ENCODE data around the gene CCDC34. TPM values are rescaled to one million over a fixed set of nuclear protein-coding genes. Genes with fewer than 3 reads are reported as not detected.

CCDC34 gene, protein sequence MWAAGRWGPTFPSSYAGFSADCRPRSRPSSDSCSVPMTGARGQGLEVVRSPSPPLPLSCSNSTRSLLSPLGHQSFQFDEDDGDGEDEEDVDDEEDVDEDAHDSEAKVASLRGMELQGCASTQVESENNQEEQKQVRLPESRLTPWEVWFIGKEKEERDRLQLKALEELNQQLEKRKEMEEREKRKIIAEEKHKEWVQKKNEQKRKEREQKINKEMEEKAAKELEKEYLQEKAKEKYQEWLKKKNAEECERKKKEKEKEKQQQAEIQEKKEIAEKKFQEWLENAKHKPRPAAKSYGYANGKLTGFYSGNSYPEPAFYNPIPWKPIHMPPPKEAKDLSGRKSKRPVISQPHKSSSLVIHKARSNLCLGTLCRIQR
- total RNA-seq (10 to 100 TPM; 22.4 to 23.0 TPM), polyA plus RNA-seq (2.3 TPM)

DNA sequence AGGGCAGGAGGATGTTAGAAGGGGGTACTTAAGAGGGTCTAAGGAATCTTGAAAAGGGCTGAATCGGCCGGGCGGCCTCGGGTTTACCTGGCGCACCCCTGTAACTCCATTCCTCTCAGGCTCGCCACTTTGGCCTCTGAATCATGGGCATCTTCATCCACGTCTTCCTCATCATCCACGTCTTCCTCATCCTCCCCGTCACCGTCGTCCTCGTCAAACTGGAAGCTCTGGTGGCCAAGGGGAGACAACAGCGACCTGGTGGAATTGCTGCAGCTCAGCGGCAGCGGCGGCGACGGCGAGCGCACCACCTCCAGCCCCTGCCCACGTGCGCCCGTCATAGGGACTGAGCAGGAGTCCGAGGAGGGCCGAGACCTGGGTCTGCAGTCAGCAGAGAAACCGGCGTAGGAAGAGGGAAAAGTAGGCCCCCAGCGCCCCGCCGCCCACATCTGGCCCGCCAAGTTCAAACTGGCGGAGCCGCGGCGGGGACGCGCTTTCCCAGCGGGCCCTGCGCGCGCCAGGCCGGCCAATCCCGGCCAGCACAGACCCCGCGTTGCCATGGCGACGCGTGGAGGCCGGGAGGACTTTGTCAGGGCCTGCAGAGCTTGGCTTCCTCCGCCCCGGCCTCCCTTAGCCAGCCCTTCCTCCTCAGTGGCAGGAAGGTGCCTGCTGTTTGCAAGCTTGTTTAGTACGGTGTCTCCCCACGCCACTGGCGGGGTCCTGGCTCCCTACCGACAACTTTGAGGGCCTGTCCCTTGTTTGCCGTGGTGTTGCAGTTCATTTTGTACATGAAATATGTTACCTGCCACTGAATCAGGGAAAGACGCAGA is at the start of gene CCDC34:
CCDC34 (minus strand) TSS at position 467 of the 827 bp plus-strand sequence; CDS start at position 446, 21 bp downstream.
- no peaks in the 10 kb centered on the region for H3K9me3 Mint-ChIP-seq
- no peaks in the 10 kb centered on the region for H3K27me3 ChIP-seq (ENCODE audit: insufficient read depth, low read length, poor library complexity, severe bottlenecking)

DNA sequence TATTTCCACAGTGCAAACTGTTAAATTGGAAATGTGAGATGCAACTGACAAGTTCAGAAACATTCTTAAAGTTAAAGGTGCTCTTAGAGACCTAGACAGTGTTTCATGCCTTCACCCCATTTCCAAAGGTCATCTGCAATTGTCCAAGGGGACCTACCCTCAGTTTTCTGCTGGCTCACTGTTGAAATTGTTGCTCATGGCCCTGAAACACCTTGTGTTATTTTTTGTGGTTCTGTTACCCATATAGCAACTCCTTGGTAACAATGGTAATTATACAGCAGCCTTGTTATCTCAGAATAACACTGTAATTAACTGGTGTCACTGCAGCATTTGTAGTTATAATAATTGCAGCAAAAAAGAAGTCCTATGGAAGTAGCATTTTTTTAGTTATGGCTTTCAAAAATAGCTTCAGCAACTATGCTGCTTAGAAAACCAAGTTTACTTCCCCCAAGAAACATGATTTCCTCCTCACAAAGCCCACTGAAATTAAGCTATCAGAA is 49.2 kb upstream of the CCDC34 start:
- H3K27me3 Mint-ChIP-seq = peaks cover 0 to 2% of the 10 kb centered on the region in 2 donors
- Histone ChIP-seq H3K4me3 (ENCODE audit: low read length) (no peak overlapping the region), H3K27me3 (ENCODE audit: insufficient read depth, low read length, poor library complexity, severe bottlenecking) (no peaks in the 10 kb centered on the region), H3K36me3 (ENCODE audit: insufficient read depth, low read length) (no peaks in the 10 kb centered on the region), H3K4me1 (ENCODE audit: insufficient read depth, low read length) (no peaks in the 10 kb centered on the region), H3K27ac (ENCODE audit: low read depth, low read length) (no peak overlapping the region), H3K9me3 (ENCODE audit: low read length) (no peaks in the 10 kb centered on the region)
- CTCF ChIA-PET = no interaction called here
- H3K9me3 Mint-ChIP-seq = no peaks in the 10 kb centered on the region
- H3K4me1 Mint-ChIP-seq = no peaks in the 10 kb centered on the region
- H3K36me3 Mint-ChIP-seq = peaks cover 0 to 1% (median 0%) of the 10 kb centered on the region in 3 donors
- no peak for DNase-seq
- no peak overlapping the region for H3K4me3 Mint-ChIP-seq
- POLR2A ChIA-PET = no interaction called here
- H3K27ac Mint-ChIP-seq = no peak overlapping the region

More for the DNA sequence above, at the start of gene CCDC34:
- H3K4me1 Mint-ChIP-seq = peaks cover 23 to 40% (median 24%) of the 10 kb centered on the region in 3 donors
- ChIA-PET CTCF (interaction anchor here (1.2 kb wide), 1 partner anchor 13 kb away, joined by 3 read pairs; no protein-coding TSS in a partner anchor), POLR2A (no interaction called here)
- Histone ChIP-seq H3K9me3 (ENCODE audit: low read length) (no peaks in the 10 kb centered on the region), H3K4me3 (ENCODE audit: low read length) (peak within 1 kb of the TSS; percentile 69), H3K27ac (ENCODE audit: low read depth, low read length) (peak within 1 kb of the TSS; percentile 51), H3K36me3 (ENCODE audit: insufficient read depth, low read length) (no peaks in the 10 kb centered on the region), H3K4me1 (ENCODE audit: insufficient read depth, low read length) (peaks cover 14% of the 10 kb centered on the region)
- peaks cover 0 to 2% (median 0%) of the 10 kb centered on the region in 3 donors for H3K36me3 Mint-ChIP-seq
- peak; percentile 82 to 94 (median 88) for DNase-seq
- H3K27me3 Mint-ChIP-seq = peaks cover 0 to 4% of the 10 kb centered on the region in 2 donors
- H3K27ac Mint-ChIP-seq = peak within 1 kb of the TSS; percentile 79 to 97 (median 90)
- H3K4me3 Mint-ChIP-seq = peak within 1 kb of the TSS; percentile 87 to 96 (median 93)

DNA sequence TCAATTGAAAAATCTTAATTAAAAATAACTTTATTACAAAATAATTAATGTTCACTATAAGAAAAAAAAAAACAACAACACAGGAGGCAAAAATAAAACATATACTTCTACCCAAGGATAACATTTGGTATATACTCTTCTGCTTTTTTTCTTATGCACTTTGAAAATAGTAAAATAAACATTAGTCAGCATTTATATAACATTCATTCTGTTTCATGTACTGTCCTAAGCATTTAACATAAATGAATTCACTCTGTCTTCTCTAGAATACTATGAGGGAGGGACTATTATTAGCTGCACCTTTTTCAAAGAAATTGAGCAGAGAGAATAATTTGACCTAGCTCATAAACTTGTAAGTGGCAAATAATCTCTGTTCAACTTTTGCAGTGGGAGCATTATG is 48.3 kb upstream of the CCDC34 start:
- Histone ChIP-seq H3K9me3 (ENCODE audit: low read length) (no peaks in the 10 kb centered on the region), H3K27ac (ENCODE audit: low read depth, low read length) (no peak overlapping the region), H3K27me3 (ENCODE audit: insufficient read depth, low read length, poor library complexity, severe bottlenecking) (no peaks in the 10 kb centered on the region), H3K4me1 (ENCODE audit: insufficient read depth, low read length) (no peaks in the 10 kb centered on the region), H3K4me3 (ENCODE audit: low read length) (no peak overlapping the region), H3K36me3 (ENCODE audit: insufficient read depth, low read length) (no peaks in the 10 kb centered on the region)
- Mint-ChIP-seq H3K4me3 (no peak overlapping the region), H3K36me3 (no peaks in the 10 kb centered on the region), H3K27me3 (peaks cover 0 to 2% of the 10 kb centered on the region in 2 donors), H3K27ac (no peak overlapping the region), H3K9me3 (no peaks in the 10 kb centered on the region), H3K4me1 (no peaks in the 10 kb centered on the region)
- no peak for DNase-seq
- ChIA-PET CTCF (no interaction called here), POLR2A (no interaction called here)

DNA sequence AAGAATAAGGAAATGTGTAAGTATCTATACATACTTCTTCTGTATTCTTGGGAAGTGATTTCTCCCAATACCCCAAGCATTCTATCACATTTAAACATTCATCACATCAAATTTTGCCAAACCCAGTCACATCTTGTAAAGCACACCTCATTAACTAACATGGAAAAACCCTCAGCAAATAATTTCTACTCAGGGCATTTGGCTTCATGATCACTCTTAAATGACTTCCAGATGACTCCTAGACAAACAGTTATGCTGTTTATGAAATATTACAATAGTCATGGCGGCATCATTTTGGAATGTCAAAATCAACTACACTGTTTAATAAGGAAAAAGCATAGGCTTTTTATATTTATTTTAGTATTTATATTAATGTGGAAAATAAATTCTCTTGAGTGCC is 47.3 kb upstream of the CCDC34 start:
- Histone ChIP-seq H3K4me1 (ENCODE audit: insufficient read depth, low read length) (no peaks in the 10 kb centered on the region), H3K9me3 (ENCODE audit: low read length) (no peaks in the 10 kb centered on the region), H3K27ac (ENCODE audit: low read depth, low read length) (no peak overlapping the region), H3K4me3 (ENCODE audit: low read length) (no peak overlapping the region), H3K36me3 (ENCODE audit: insufficient read depth, low read length) (no peaks in the 10 kb centered on the region), H3K27me3 (ENCODE audit: insufficient read depth, low read length, poor library complexity, severe bottlenecking) (no peaks in the 10 kb centered on the region)
- Mint-ChIP-seq H3K27ac (no peak overlapping the region), H3K4me3 (no peak overlapping the region), H3K27me3 (peaks cover 0 to 2% of the 10 kb centered on the region in 2 donors), H3K36me3 (no peaks in the 10 kb centered on the region), H3K9me3 (no peaks in the 10 kb centered on the region), H3K4me1 (no peaks in the 10 kb centered on the region)
- ChIA-PET CTCF (no interaction called here), POLR2A (no interaction called here)
- no peak for DNase-seq

DNA sequence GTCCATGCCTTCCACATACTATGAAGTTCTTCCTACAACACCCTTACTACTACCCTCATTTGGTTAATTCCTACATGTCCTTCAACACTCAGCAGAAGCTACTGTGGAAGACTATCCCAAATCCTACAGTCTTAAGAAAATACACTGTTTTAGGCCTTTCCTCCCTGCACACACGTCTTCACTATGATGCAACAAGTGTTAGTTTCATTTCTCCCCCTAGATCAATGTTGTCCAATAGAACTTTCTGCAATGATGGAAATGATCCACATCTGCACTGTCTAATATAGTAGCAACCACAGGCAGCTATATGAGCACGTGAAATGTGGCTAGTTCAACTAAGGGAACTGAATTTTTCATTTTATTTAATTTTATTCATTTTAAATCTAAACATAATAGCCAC is 46.7 kb upstream of the CCDC34 start:
- H3K9me3 Mint-ChIP-seq = no peaks in the 10 kb centered on the region
- H3K27ac Mint-ChIP-seq = no peak overlapping the region
- H3K4me3 ChIP-seq (ENCODE audit: low read length) = no peak overlapping the region

DNA sequence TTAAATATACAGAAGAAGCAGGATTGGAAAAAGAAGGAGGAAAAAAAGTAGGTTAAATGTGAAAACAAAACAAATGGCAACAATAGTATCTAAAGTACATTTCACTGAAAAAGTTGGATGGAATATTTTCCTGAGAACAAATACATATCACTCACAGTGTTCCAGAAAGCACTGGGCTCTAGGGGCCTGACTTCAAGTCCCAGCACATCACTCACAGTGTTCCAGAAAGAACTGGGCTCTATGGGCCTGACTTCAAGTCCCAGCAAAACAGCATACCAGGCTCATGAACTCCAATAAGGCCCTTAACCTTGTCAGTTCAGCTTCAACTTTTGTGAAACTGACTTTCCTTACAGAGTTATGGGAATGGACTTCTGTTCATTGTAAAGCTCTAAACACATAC is 46.0 kb upstream of the CCDC34 start:
- Mint-ChIP-seq H3K4me3 (no peak overlapping the region), H3K27ac (no peak overlapping the region), H3K9me3 (no peaks in the 10 kb centered on the region), H3K4me1 (no peaks in the 10 kb centered on the region), H3K27me3 (peaks cover 0 to 2% of the 10 kb centered on the region in 2 donors), H3K36me3 (no peaks in the 10 kb centered on the region)
- H3K27me3 ChIP-seq (ENCODE audit: insufficient read depth, low read length, poor library complexity, severe bottlenecking) = no peaks in the 10 kb centered on the region
- CTCF ChIA-PET = no interaction called here
- no peak overlapping the region for H3K27ac ChIP-seq (ENCODE audit: low read depth, low read length)
- no peaks in the 10 kb centered on the region for H3K9me3 ChIP-seq (ENCODE audit: low read length)
- H3K4me3 ChIP-seq (ENCODE audit: low read length) = no peak overlapping the region
- no peaks in the 10 kb centered on the region for H3K4me1 ChIP-seq (ENCODE audit: insufficient read depth, low read length)
- H3K36me3 ChIP-seq (ENCODE audit: insufficient read depth, low read length) = no peaks in the 10 kb centered on the region
- POLR2A ChIA-PET = no interaction called here
- DNase-seq = no peak

More for the DNA sequence above, 46.7 kb upstream of the CCDC34 start:
- Mint-ChIP-seq H3K27me3 (peaks cover 0 to 2% of the 10 kb centered on the region in 2 donors), H3K4me1 (no peaks in the 10 kb centered on the region), H3K4me3 (no peak overlapping the region), H3K36me3 (no peaks in the 10 kb centered on the region)
- Histone ChIP-seq H3K27ac (ENCODE audit: low read depth, low read length) (no peak overlapping the region), H3K4me1 (ENCODE audit: insufficient read depth, low read length) (no peaks in the 10 kb centered on the region), H3K36me3 (ENCODE audit: insufficient read depth, low read length) (no peaks in the 10 kb centered on the region), H3K27me3 (ENCODE audit: insufficient read depth, low read length, poor library complexity, severe bottlenecking) (no peaks in the 10 kb centered on the region), H3K9me3 (ENCODE audit: low read length) (no peaks in the 10 kb centered on the region)
- CTCF ChIA-PET = no interaction called here
- DNase-seq = no peak
- POLR2A ChIA-PET = no interaction called here

DNA sequence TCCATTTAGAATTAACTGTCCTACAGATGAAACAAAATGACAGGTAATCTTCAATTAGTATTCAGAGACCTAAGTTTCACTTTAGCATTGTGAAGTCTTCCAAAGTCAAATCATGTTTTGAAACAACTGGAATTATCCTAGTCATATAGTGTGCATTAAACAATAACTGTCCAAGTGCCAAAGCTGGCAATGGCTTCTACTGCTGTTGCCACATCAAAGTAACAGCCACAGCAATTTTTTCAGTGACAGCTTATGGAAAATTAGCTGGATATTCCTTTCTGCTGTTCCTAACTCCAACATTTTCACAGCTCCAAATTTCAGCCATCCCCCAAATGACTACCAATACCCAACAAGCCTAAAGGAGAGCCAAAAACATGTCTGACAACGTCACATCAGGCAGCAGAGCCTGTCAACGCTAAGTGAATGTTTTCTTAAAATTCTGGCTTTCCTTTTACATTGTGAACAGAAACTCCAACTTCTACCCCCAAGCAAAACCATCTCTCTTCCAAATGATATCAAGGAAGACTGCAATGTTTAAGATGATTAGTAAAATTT is 45.3 kb upstream of the CCDC34 start:
- Mint-ChIP-seq H3K36me3 (no peaks in the 10 kb centered on the region), H3K4me1 (no peaks in the 10 kb centered on the region)

More for the DNA sequence above, 45.3 kb upstream of the CCDC34 start:
- Histone ChIP-seq H3K9me3 (ENCODE audit: low read length) (no peaks in the 10 kb centered on the region), H3K36me3 (ENCODE audit: insufficient read depth, low read length) (no peaks in the 10 kb centered on the region), H3K4me3 (ENCODE audit: low read length) (no peak overlapping the region), H3K27me3 (ENCODE audit: insufficient read depth, low read length, poor library complexity, severe bottlenecking) (no peaks in the 10 kb centered on the region), H3K4me1 (ENCODE audit: insufficient read depth, low read length) (no peaks in the 10 kb centered on the region), H3K27ac (ENCODE audit: low read depth, low read length) (no peak overlapping the region)
- H3K4me3 Mint-ChIP-seq = no peak overlapping the region
- ChIA-PET CTCF (no interaction called here), POLR2A (no interaction called here)
- no peaks in the 10 kb centered on the region for H3K27me3 Mint-ChIP-seq
- H3K9me3 Mint-ChIP-seq = no peaks in the 10 kb centered on the region
- H3K27ac Mint-ChIP-seq = no peak overlapping the region
- DNase-seq = no peak
